BE2C (cell line): ENCODE data around the gene OIP5.
"Not testable (repeated sequence)": the region's sequence is repeated elsewhere in the genome, so short reads cannot be mapped to it uniquely, and the experiment has no call there.

Experiments used
- DNase-seq: peaks from one replicate; pipeline ENCODE4 v3.0.0-alpha.2; 2020
- H3K27me3 ChIP-seq: fragments of 250-450 bp; sonication (Bioruptor Pico); 2 replicates; pipeline ENCODE4 v1.5.1; 2020; ENCODE audit warnings: mild to moderate bottlenecking
- H3K36me3 ChIP-seq: fragments of 250-450 bp; sonication (Bioruptor Pico); 2 replicates; pipeline ENCODE4 v1.5.1; 2020; ENCODE audit warnings: mild to moderate bottlenecking
- H3K4me1 ChIP-seq: fragments of 250-450 bp; sonication (Bioruptor Pico); 2 replicates; pipeline ENCODE4 v1.5.1; 2020
- H3K4me3 ChIP-seq: 2 replicates; pipeline ENCODE4 v1.5.1; 2011; ENCODE audit warnings: low read depth, low read length
- H3K9me3 ChIP-seq: fragments of 250-450 bp; sonication (Bioruptor Pico); 2 replicates; pipeline ENCODE4 v1.5.1; 2020
- TF ChIP-seq, protein P1 (sequence below): IDR thresholded peaks from 2 replicates; pipeline ENCODE4 v1.5.1; 2012; ENCODE audit warnings: mild to moderate bottlenecking, low read depth, low read length

The OIP5 gene

DNA sequence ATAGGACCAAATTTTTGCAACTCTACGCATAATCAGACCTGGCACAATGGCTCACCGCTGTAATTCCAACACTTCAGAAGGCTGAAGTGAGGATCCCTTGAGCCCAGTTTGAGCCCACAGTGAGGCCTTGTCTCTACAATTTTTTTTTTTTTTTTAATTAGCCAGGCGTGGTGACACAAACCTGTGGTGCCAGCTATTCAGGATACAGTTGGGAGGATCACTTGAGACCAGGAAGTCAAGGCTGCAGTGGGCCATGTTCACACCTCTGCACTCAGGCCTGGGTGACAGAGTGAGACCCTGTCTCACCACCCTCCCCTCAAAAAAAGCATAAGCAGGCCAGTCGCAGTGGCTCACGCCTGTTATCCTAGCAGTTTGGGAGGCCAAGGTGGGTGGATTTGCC, 24.7 kb downstream of the OIP5 start:
- TF ChIP-seq, protein P1, sequence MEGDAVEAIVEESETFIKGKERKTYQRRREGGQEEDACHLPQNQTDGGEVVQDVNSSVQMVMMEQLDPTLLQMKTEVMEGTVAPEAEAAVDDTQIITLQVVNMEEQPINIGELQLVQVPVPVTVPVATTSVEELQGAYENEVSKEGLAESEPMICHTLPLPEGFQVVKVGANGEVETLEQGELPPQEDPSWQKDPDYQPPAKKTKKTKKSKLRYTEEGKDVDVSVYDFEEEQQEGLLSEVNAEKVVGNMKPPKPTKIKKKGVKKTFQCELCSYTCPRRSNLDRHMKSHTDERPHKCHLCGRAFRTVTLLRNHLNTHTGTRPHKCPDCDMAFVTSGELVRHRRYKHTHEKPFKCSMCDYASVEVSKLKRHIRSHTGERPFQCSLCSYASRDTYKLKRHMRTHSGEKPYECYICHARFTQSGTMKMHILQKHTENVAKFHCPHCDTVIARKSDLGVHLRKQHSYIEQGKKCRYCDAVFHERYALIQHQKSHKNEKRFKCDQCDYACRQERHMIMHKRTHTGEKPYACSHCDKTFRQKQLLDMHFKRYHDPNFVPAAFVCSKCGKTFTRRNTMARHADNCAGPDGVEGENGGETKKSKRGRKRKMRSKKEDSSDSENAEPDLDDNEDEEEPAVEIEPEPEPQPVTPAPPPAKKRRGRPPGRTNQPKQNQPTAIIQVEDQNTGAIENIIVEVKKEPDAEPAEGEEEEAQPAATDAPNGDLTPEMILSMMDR, result no peak
- Histone ChIP-seq H3K9me3 (no peaks in the 10 kb centered on the region), H3K36me3 (peaks cover 14% of the 10 kb centered on the region), H3K4me1 (peaks cover 7% of the 10 kb centered on the region), H3K4me3 (no peak overlapping the region), H3K27me3 (no peaks in the 10 kb centered on the region)
- DNase-seq, result no peak

DNA sequence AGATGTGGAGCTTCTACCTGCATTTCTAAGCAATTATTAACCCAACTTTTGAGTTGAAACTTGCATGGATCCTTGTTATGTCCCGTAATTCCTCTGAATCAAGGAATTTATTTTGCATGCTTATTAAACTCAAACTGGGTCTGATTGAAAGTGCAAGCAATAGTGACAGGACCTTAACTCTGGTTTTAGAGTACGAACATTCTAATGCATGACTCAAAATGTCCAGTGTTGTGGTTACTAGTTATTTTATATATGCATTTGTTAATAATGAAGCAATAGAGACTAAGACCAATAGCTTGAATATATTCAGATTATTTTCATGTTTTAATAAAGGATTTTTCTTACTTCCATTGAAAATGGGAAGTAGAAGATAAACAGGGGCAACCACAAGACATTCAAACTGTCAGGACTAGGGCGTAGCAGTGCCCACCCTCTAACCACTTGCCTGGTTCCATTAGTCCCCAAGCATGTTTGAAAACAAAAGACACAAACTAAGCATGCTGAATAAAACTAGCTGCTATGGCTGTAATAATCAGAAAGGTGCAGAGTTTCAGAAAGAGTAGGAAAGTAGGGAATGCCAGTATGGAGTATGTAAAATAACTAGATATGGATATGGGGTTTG, 28.1 kb downstream of the OIP5 start:
- Histone ChIP-seq H3K9me3 (no peaks in the 10 kb centered on the region), H3K4me3 (no peak overlapping the region), H3K4me1 (peaks cover 7% of the 10 kb centered on the region), H3K36me3 (peaks cover 26% of the 10 kb centered on the region), H3K27me3 (no peaks in the 10 kb centered on the region)
- TF ChIP-seq, protein P1, result no peak
- no peak for DNase-seq

DNA sequence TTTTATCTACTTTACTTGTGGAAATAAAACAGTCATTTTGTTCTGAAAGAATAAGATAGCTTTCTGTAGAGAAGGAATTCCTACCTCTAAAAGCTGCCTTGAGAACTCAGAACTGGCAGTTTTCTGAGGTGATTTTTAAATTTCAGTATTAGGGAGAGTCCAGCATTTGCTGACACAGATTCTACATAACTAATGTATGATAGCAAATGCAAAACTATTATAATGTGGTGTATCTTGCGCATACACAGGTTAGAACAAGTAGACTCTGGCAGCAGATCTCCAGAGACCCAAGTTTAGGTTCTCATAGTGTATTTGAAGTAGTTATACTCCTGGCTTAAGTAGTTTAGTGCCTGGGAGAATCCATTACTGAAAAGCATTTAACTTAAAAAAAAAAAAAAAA, 30.8 kb downstream of the OIP5 start:
- no peak overlapping the region for H3K4me3 ChIP-seq
- no peak for DNase-seq
- H3K27me3 ChIP-seq, result no peaks in the 10 kb centered on the region
- TF ChIP-seq, protein P1, result no peak
- no peaks in the 10 kb centered on the region for H3K9me3 ChIP-seq
- H3K36me3 ChIP-seq, result peaks cover 47% of the 10 kb centered on the region
- H3K4me1 ChIP-seq, result peaks cover 4% of the 10 kb centered on the region

DNA sequence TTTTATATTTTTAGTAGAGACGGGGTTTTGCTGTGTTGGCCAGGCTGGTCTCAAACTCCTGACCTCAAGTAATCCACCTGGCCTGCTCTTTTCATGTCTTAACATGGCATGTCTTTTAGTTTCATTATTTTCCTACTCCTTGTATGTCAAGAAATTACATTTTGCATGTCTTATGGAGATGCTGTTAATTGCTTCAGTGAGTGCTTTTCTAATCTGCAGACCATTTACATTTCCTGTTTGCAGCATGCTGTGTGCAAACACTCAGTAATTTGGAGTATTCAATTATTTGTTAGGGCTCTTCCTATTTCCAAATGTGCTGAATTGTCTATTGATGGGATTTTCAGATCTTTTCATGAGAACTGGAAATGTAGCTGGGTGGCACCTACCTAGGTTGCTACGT, 31.3 kb downstream of the OIP5 start:
- H3K4me3 ChIP-seq, H3K27me3 ChIP-seq, DNase-seq, H3K9me3 ChIP-seq, H3K4me1 ChIP-seq: not testable (repeated sequence)
- peaks cover 49% of the 10 kb centered on the region for H3K36me3 ChIP-seq

DNA sequence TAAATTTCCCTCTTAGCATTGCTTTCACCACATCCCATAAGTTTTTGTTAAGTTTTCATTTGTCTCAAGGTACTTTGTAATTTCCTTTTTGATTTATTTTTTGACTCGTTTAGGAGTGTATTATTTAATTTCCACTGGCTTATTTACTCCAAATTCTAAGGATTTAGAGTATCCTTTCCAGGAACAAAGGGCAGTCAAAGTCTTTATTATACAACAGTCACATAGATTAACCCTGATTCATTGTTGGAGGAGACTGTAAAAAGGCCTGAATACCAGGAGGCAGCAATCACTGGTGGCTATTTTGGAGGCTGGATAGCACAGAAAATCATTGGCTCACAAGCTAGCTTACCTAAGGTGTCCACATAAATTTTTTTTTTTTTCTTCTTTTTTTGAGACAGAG, 39.9 kb downstream of the OIP5 start:
- TF ChIP-seq, protein P1, result no peak
- no peak overlapping the region for H3K4me3 ChIP-seq
- H3K9me3 ChIP-seq, result no peaks in the 10 kb centered on the region
- no peak for DNase-seq
- H3K36me3 ChIP-seq, result peaks cover 67% of the 10 kb centered on the region
- H3K27me3 ChIP-seq, result no peaks in the 10 kb centered on the region
- H3K4me1 ChIP-seq, result no peaks in the 10 kb centered on the region

DNA sequence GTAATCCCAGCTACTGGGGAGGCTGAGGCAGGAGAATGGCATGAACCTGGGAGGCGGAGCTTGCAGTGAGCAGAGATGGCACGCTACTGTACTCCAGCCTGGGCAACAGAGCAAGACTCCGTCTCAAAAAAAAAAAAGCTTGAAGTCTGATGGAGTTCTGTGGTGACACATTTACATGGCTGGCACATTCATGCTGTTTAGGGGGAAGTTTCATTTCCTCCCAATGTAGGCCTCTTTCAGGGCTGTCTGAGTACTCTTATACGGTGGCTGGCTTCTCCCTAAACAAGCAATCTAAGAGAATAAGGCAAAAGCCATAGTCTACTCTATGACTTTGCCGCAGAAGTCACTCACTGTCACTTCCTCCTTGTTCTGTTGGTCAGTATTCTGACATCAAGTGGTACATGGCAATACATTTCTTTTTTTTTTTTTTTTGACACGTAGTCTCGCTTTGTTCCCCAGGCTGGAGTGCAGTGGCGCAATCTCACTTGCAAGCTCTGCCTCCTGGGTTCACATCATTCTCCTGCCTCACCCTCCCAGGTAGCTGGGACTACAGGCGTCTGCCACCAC, 41.2 kb downstream of the OIP5 start:
- Histone ChIP-seq H3K4me3 (no peak overlapping the region), H3K27me3 (no peaks in the 10 kb centered on the region), H3K9me3 (no peaks in the 10 kb centered on the region), H3K4me1 (no peaks in the 10 kb centered on the region), H3K36me3 (peaks cover 67% of the 10 kb centered on the region)
- TF ChIP-seq, protein P1, result no peak
- no peak for DNase-seq
